PC-9 (cell line): ENCODE measurements around the gene BET1. TPM values are rescaled to one million over a fixed set of nuclear protein-coding genes. Genes with fewer than 3 reads are reported as not detected.

Experiments
- BruUV-seq: library from RNA; stranded (reverse); fragments of 400-500 nt; replicated peaks from 2 replicates; lab custom pipeline; 2021; lab: Mats Ljungman, UMichigan
- CTCF ChIA-PET: fragments of 300-600 bp; sonication (Branson Sonifier 250); formaldehyde crosslinking; loops from one replicate; lab custom pipeline; 2022; ENCODE audit warnings: antibody characterized with exemption; lab: Charles Lee
- POLR2A ChIA-PET: fragments of 300-600 bp; sonication (Branson Sonifier 250); formaldehyde crosslinking; loops from one replicate; lab custom pipeline; 2022; ENCODE audit warnings: antibody characterized with exemption; ENCODE audit not compliant: unreplicated experiment; lab: Charles Lee
- DNase-seq, 2 experiments: peaks; one replicate each; pipeline versions ENCODE4 v3.0.0 to v3.0.0-alpha.2; 2015 to 2022; ENCODE audit warnings: mixed read lengths in 1 of 2
- H2AFZ ChIP-seq: fragments of 200-600 bp; sonication (generic); 2 replicates; pipeline ENCODE4 v1.8.1; 2017; ENCODE audit warnings: antibody characterized with exemption
- H3F3A ChIP-seq: fragments of 200-600 bp; sonication (generic); 2 replicates; pipeline ENCODE4 v1.8.1; 2017; ENCODE audit warnings: antibody characterized with exemption, mild to moderate bottlenecking, low read depth; ENCODE audit not compliant: insufficient read depth
- H3K27ac ChIP-seq: fragments of 200-600 bp; sonication (generic); 2 replicates; pipeline ENCODE4 v1.6.1; 2016; ENCODE audit warnings: mixed run types
- H3K27me3 ChIP-seq: fragments of 200-600 bp; sonication (generic); 2 replicates; pipeline ENCODE4 v1.6.1; 2016; ENCODE audit warnings: low read depth, mixed run types; ENCODE audit not compliant: insufficient read depth
- H3K36me3 ChIP-seq: fragments of 200-600 bp; sonication (generic); 2 replicates; pipeline ENCODE4 v1.6.1; 2016; ENCODE audit warnings: low read depth, mixed run types
- H3K4me1 ChIP-seq: fragments of 200-600 bp; sonication (generic); replicated peaks from 2 replicates; pipeline ENCODE4 v1.6.1; 2016; ENCODE audit warnings: mixed run types; ENCODE audit not compliant: insufficient read depth
- H3K4me2 ChIP-seq: fragments of 200-600 bp; sonication (generic); 2 replicates; pipeline ENCODE4 v1.6.1; 2017; ENCODE audit warnings: mixed run types
- H3K4me3 ChIP-seq: fragments of 200-600 bp; sonication (generic); 2 replicates; pipeline ENCODE4 v1.6.1; 2016; ENCODE audit warnings: mixed run types
- H3K79me2 ChIP-seq: fragments of 200-600 bp; sonication (generic); 2 replicates; pipeline ENCODE4 v1.6.1; 2017; ENCODE audit warnings: low read depth, mixed run types
- H3K9me2 ChIP-seq: fragments of 200-600 bp; sonication (generic); 2 replicates; pipeline ENCODE4 v1.8.1; 2017; ENCODE audit warnings: mild to moderate bottlenecking; ENCODE audit not compliant: insufficient read depth
- H3K9me3 ChIP-seq: fragments of 200-600 bp; sonication (generic); 2 replicates; pipeline ENCODE4 v1.8.1; 2016; ENCODE audit warnings: low read depth; ENCODE audit not compliant: insufficient read depth
- H4K20me1 ChIP-seq: fragments of 200-600 bp; sonication (generic); 2 replicates; pipeline ENCODE4 v1.8.1; 2017; ENCODE audit not compliant: insufficient read depth
- EZH2 ChIP-seq: fragments of 200-600 bp; sonication (generic); IDR thresholded peaks from 2 replicates; pipeline ENCODE4 v1.8.0; 2017; ENCODE audit warnings: antibody characterized with exemption, low read depth
- intact Hi-C: fragments of 100-400 bp; cut with micrococcal nuclease; formaldehyde crosslinking; loops from one replicate; pipeline ENCODE4 v1.10.0; 2022; ENCODE audit not compliant: unreplicated experiment
- total RNA-seq: library from RNA; stranded (reverse); gene quantifications from 2 replicates; pipeline ENCODE4 v1.2.3, GENCODE V29; 2021
- TF ChIP-seq, protein P1 (sequence below): fragments of 200-600 bp; sonication (generic); conservative IDR thresholded peaks from 2 replicates; pipeline ENCODE4 v1.6.1; 2017; ENCODE audit warnings: mixed run types, antibody characterized with exemption, mild to moderate bottlenecking, moderate library complexity

BET1 gene
- total RNA-seq, 1 experiment from 2014 or later: 43.0 TPM

DNA sequence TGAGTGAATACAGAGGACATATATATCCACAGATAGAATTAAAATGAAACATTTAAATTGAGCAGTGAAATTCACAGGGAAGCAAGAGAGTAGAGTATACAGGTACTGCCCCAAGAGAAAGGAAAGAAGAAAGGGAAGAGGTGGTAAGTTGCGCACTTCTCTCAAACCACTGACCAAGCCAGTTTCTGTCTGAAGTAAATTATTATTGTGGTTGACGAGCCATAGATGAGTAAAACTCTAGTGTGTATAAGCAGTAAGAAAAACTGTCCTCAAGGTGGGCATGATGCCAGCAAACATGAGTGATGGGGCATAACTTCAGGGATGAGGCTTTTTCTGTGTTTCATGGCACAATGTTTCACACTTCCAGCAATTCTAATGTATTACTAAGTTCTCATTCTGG lies 4.4 kb upstream of the BET1 start:
- H4K20me1 ChIP-seq: no peaks in the 10 kb centered on the region
- H3K9me2 ChIP-seq: no peaks in the 10 kb centered on the region
- no peak for DNase-seq
- peaks cover 6% of the 10 kb centered on the region for H3K79me2 ChIP-seq
- no peak overlapping the region for H3K27ac ChIP-seq
- no peak overlapping the region for H3K4me3 ChIP-seq
- H3K4me1 ChIP-seq: 0 out of 2 replicates have a peak, but pooled peaks cover 3% of the 10 kb centered on the region
- H3F3A ChIP-seq: no peaks in the 10 kb centered on the region
- no peak overlapping the region; the same call in 1 of the 2 replicates for H2AFZ ChIP-seq
- H3K4me2 ChIP-seq: no peak overlapping the region
- H3K36me3 ChIP-seq: no peaks in the 10 kb centered on the region
- H3K27me3 ChIP-seq: no peaks in the 10 kb centered on the region
- no peaks in the 10 kb centered on the region for H3K9me3 ChIP-seq
- CTCF ChIA-PET: no interaction called here
- POLR2A ChIA-PET: no interaction called here
- no peak for TF ChIP-seq EZH2
- TF ChIP-seq, protein P1, sequence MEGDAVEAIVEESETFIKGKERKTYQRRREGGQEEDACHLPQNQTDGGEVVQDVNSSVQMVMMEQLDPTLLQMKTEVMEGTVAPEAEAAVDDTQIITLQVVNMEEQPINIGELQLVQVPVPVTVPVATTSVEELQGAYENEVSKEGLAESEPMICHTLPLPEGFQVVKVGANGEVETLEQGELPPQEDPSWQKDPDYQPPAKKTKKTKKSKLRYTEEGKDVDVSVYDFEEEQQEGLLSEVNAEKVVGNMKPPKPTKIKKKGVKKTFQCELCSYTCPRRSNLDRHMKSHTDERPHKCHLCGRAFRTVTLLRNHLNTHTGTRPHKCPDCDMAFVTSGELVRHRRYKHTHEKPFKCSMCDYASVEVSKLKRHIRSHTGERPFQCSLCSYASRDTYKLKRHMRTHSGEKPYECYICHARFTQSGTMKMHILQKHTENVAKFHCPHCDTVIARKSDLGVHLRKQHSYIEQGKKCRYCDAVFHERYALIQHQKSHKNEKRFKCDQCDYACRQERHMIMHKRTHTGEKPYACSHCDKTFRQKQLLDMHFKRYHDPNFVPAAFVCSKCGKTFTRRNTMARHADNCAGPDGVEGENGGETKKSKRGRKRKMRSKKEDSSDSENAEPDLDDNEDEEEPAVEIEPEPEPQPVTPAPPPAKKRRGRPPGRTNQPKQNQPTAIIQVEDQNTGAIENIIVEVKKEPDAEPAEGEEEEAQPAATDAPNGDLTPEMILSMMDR: no peak
- no TSS peak for BruUV-seq
- intact Hi-C loops: loop anchor here (10.0 kb wide), 2 partner anchors 176 to 266 kb away; no protein-coding TSS in a partner anchor

- peaks cover 11% of the 10 kb centered on the region for H3K4me1 ChIP-seq
- H3K79me2 ChIP-seq: peaks cover 34% of the 10 kb centered on the region
- H2AFZ ChIP-seq: 0 out of 2 replicates have a peak overlapping the region, but pooled peaks have one; percentile 65
- intact Hi-C loops: loop anchor here (2.0 to 10.0 kb wide), 3 partner anchors 115 to 269 kb away; partner anchors contain the start of gene TFPI2
- H3K9me3 ChIP-seq: no peaks in the 10 kb centered on the region
- H3K27me3 ChIP-seq: no peaks in the 10 kb centered on the region
- ChIA-PET CTCF (no interaction called here), POLR2A (no interaction called here)
- H3K4me2 ChIP-seq: no peak overlapping the region
- no peaks in the 10 kb centered on the region for H3F3A ChIP-seq
- no TSS peak for BruUV-seq
- TF ChIP-seq, protein P1: no peak
- no peak for TF ChIP-seq EZH2
- H3K9me2 ChIP-seq: no peaks in the 10 kb centered on the region
- H3K36me3 ChIP-seq: 0 out of 2 replicates have a peak, but pooled peaks cover 5% of the 10 kb centered on the region
- DNase-seq: no peak
- no peak overlapping the region for H3K4me3 ChIP-seq
- H3K27ac ChIP-seq: no peak overlapping the region
- no peaks in the 10 kb centered on the region for H4K20me1 ChIP-seq
These were observed 1.6 kb upstream of the BET1 start for GRCh38 chr7:94005753-94006152.

DNA sequence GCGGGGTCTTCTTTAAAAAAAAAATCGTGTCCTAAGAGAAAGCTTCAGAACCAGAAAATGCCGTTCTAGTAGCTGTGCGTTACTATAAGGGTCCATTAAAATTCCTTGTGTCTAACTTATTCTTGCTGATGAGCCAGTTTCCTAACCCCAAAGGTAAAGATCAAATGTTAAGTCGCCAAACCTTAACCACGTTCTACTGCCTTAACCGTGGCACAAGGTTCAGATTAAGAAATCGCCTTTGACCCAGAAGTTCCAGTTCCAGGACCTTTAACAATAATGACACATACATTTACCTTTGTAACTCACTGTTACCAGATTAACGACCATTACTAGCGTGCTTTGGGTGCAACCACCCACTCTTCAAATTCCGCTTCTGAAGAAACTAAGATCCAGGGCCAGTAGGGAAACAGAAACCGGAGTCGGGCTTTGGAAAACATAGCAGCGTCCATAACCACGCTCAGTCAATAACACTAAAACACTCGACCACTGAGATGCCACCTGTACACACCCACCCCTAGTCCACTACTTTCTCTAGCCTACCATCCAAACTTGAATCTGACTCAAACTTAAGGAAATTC lies 620 bp downstream of the BET1 start:
- H3K36me3 ChIP-seq: peaks cover 11% of the 10 kb centered on the region; the same call in 1 of the 2 replicates
- H3K4me3 ChIP-seq: peak overlapping the region; percentile 91
- CTCF ChIA-PET: no interaction called here
- no peaks in the 10 kb centered on the region for H3K27me3 ChIP-seq
- no peak for TF ChIP-seq EZH2
- TF ChIP-seq, protein P1: no peak
- peaks cover 11% of the 10 kb centered on the region for H3K4me1 ChIP-seq
- peak overlapping the region; percentile 99 for H2AFZ ChIP-seq
- no peaks in the 10 kb centered on the region for H3K9me2 ChIP-seq
- H3K4me2 ChIP-seq: peak overlapping the region; percentile 94
- H3F3A ChIP-seq: no peaks in the 10 kb centered on the region
- H3K9me3 ChIP-seq: no peaks in the 10 kb centered on the region
- intact Hi-C loops: loop anchor here (2.0 to 10.0 kb wide), 4 partner anchors 84 to 271 kb away; partner anchors contain the start of gene TFPI2
- H3K27ac ChIP-seq: peak overlapping the region; percentile 77
- no peaks in the 10 kb centered on the region for H4K20me1 ChIP-seq
- TSS peak; percentile 56 for BruUV-seq
- H3K79me2 ChIP-seq: peaks cover 40% of the 10 kb centered on the region
- POLR2A ChIA-PET: interaction anchor here (0.6 kb wide), 1 partner anchor 654 kb away, joined by 3 read pairs; no protein-coding TSS in a partner anchor
- peak in 1 of 2 experiments; percentile 36 for DNase-seq
